ENCODE data around the gene ADPRHL1.

DNA sequence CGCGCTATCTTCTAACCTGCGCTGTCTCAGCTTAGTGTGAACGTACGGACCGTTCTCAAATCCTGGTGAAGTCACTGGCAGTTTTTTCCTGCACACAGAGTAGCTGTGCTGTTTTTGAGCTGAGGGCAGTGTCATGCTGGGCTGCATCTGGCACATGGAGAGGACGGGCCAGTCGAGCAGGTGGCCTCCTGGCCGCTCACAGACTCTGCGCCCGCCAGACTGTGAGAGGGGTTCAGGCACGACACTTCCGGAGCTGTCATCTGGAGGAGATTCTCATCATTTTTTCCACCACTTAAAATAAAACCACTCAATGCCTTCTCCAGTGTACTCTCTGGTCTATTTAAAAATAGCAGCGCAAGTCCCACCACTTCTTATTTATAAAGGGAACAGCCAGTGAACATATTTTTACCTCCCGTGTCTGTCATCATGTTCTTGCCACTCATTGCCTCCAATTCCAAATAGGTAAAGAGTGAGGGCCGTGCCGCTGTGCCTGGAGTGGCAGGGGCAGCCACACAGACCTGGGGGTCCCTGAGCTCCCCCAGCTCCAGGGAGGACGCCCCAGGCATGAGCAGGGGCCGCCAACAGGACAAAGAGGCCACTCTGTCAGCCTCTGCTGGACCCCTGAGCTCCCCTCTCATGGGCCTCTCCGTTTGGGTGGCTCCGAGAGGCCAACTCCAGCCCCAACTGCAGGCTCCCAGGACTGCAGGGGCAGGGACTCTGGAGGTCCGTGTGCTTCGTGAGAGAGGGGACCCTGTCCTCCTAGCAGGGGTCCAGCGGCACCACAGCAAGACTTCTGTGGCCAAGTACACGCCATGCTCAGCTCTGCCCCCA lies 52.5 kb downstream of the ADPRHL1 start:
- TF ChIP-seq POLR2A (IDR thresholded peaks at IDR 0.05) (no peak), POLR2AphosphoS5 (IDR thresholded peaks at IDR 0.05) (no peak)
- TF ChIP-seq, protein P1, sequence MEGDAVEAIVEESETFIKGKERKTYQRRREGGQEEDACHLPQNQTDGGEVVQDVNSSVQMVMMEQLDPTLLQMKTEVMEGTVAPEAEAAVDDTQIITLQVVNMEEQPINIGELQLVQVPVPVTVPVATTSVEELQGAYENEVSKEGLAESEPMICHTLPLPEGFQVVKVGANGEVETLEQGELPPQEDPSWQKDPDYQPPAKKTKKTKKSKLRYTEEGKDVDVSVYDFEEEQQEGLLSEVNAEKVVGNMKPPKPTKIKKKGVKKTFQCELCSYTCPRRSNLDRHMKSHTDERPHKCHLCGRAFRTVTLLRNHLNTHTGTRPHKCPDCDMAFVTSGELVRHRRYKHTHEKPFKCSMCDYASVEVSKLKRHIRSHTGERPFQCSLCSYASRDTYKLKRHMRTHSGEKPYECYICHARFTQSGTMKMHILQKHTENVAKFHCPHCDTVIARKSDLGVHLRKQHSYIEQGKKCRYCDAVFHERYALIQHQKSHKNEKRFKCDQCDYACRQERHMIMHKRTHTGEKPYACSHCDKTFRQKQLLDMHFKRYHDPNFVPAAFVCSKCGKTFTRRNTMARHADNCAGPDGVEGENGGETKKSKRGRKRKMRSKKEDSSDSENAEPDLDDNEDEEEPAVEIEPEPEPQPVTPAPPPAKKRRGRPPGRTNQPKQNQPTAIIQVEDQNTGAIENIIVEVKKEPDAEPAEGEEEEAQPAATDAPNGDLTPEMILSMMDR (IDR thresholded peaks at IDR 0.05): no peak

Data from sigmoid colon (tissue), 4 donors.